Endodermal cell (in vitro differentiated cells): ENCODE data around the gene LILRA2. TPM values are rescaled to one million over a fixed set of nuclear protein-coding genes. Genes with fewer than 3 reads are reported as not detected.
"Not testable (repeated sequence)": the region's sequence is repeated elsewhere in the genome, so short reads cannot be mapped to it uniquely, and the experiment has no call there.

Experiments
- DNase-seq: peaks from one replicate; pipeline ENCODE4 v3.0.0-alpha.2; 2017
- H3K27ac ChIP-seq: 2 replicates; pipeline ENCODE4 v1.5.1; 2013; ENCODE audit warnings: mild to moderate bottlenecking, low read depth, low read length, moderate library complexity
- H3K27me3 ChIP-seq: 2 replicates; pipeline ENCODE4 v1.6.1; 2013; ENCODE audit warnings: mild to moderate bottlenecking, low read length, moderate library complexity; ENCODE audit not compliant: insufficient read depth, control insufficient read depth, poor library complexity, severe bottlenecking
- H3K36me3 ChIP-seq: 2 replicates; pipeline ENCODE4 v1.7.0; 2013; ENCODE audit warnings: mild to moderate bottlenecking, low read length, moderate library complexity; ENCODE audit not compliant: control insufficient read depth, insufficient read depth
- H3K4me1 ChIP-seq: one replicate; pipeline ENCODE4 v1.7.0; 2013; ENCODE audit warnings: low read length; ENCODE audit not compliant: control insufficient read depth, insufficient read depth
- H3K4me3 ChIP-seq: 2 replicates; pipeline ENCODE4 v1.5.1; 2013; ENCODE audit warnings: mild to moderate bottlenecking, low read length, moderate library complexity
- H3K9ac ChIP-seq: 2 replicates; pipeline ENCODE4 v1.6.1; 2013; ENCODE audit warnings: mild to moderate bottlenecking, low read length, moderate library complexity; ENCODE audit not compliant: poor library complexity, severe bottlenecking; ENCODE audit errors: extremely low read depth
- H3K9me3 ChIP-seq: 2 replicates; pipeline ENCODE4 v1.6.1; 2013; ENCODE audit warnings: mild to moderate bottlenecking, low read length, moderate library complexity; ENCODE audit not compliant: control insufficient read depth
- H3K27ac Mint-ChIP-seq: 2 replicates; pipeline ENCODE4 v1.8.0; 2020; ENCODE audit warnings: mixed read lengths
- H3K27me3 Mint-ChIP-seq: 2 replicates; pipeline ENCODE4 v1.8.0; 2021; ENCODE audit warnings: mild to moderate bottlenecking, mixed read lengths; ENCODE audit not compliant: insufficient read depth
- H3K36me3 Mint-ChIP-seq: 2 replicates; pipeline ENCODE4 v1.8.0; 2020; ENCODE audit warnings: low read depth, mixed read lengths
- H3K4me1 Mint-ChIP-seq: 2 replicates; pipeline ENCODE4 v1.8.0; 2020; ENCODE audit warnings: mixed read lengths
- H3K4me3 Mint-ChIP-seq: 2 replicates; pipeline ENCODE4 v1.8.0; 2020; ENCODE audit warnings: mild to moderate bottlenecking, moderate library complexity, mixed read lengths
- H3K9me3 Mint-ChIP-seq: 2 replicates; pipeline ENCODE4 v1.8.0; 2020; ENCODE audit warnings: mild to moderate bottlenecking, mixed read lengths
- CTCF ChIP-seq: fragments of 200-600 bp; sonication (generic); conservative IDR thresholded peaks from 2 replicates; pipeline ENCODE4 v1.5.0; 2021; ENCODE audit warnings: antibody characterized with exemption, mild to moderate bottlenecking
- WGBS, 2 experiments: methylation state at CpG; one replicate each; pipeline versions ENCODE4 v1.1.5 to v1.1.7; 2013; ENCODE audit warnings: missing lambda C conversion rate in 2 of 2, mixed read lengths in 1 of 2; ENCODE audit not compliant: insufficient coverage in 1 of 2, insufficient read length in 1 of 2; 5-methylcytosine and 5-hydroxymethylcytosine counted together
- total RNA-seq, 2 donors: library from RNA; stranded (reverse); fragmentation: NEBNext Ultra II Directional in 1 of 2; extraction: Animal tissue kit (Norgen Biotek cat#: 25700) in 1 of 2; gene quantifications; 2 replicates in 1 of 2; 3 replicates in 1 of 2; pipeline ENCODE4 v1.2.1, GENCODE V29; 2021

Gene LILRA2
- total RNA-seq, 2 donors from 2014 or later, result not detected

GRCh38 chr19:54626757-54627156 lies 53.2 kb downstream of the LILRA2 start:
- no peaks in the 10 kb centered on the region for H3K36me3 ChIP-seq
- H3K4me3 ChIP-seq, result no peak overlapping the region
- WGBS, 2 experiments, result 57 to 65% methylated on average over 7 to 8 of the region's 8 CpGs
- H3K27ac Mint-ChIP-seq, result no peak overlapping the region
- no peak for TF ChIP-seq CTCF
- peaks cover 92% of the 10 kb centered on the region for H3K9me3 Mint-ChIP-seq
- no peak overlapping the region for H3K27ac ChIP-seq
- no peaks in the 10 kb centered on the region for H3K4me1 Mint-ChIP-seq
- no peaks in the 10 kb centered on the region for H3K27me3 ChIP-seq
- H3K36me3 Mint-ChIP-seq, result peaks cover 2% of the 10 kb centered on the region
- no peak overlapping the region for H3K9ac ChIP-seq
- no peaks in the 10 kb centered on the region for H3K4me1 ChIP-seq
- no peak overlapping the region for H3K4me3 Mint-ChIP-seq
- H3K27me3 Mint-ChIP-seq, result no peaks in the 10 kb centered on the region
- peaks cover 54% of the 10 kb centered on the region for H3K9me3 ChIP-seq
- DNase-seq, result no peak

GRCh38 chr19:54627912-54628311 lies 54.3 kb downstream of the LILRA2 start:
- not testable (repeated sequence) for H3K4me3 Mint-ChIP-seq, H3K4me3 ChIP-seq, DNase-seq, H3K27me3 ChIP-seq, H3K27me3 Mint-ChIP-seq, H3K27ac ChIP-seq, H3K9ac ChIP-seq, H3K36me3 Mint-ChIP-seq, H3K4me1 Mint-ChIP-seq, H3K4me1 ChIP-seq, H3K27ac Mint-ChIP-seq, H3K36me3 ChIP-seq
- 47 to 60% methylated on average over 3 to 4 of the region's 4 CpGs for WGBS, 2 experiments
- H3K9me3 Mint-ChIP-seq, result peaks cover 92% of the 10 kb centered on the region
- H3K9me3 ChIP-seq, result peaks cover 43% of the 10 kb centered on the region

- H3K27me3 ChIP-seq, result not testable (repeated sequence)
Measured at GRCh38 chr19:54630262-54630661, 56.7 kb downstream of the LILRA2 start, which contains the start of gene LILRB1. Gene LILRB1 (plus strand): TSS chr19:54630484. CDS start chr19:54631074, 590 bp downstream.

GRCh38 chr19:54630782-54631181 lies 57.2 kb downstream of the LILRA2 start:
- Mint-ChIP-seq H3K27me3 (no peaks in the 10 kb centered on the region), H3K4me1 (no peaks in the 10 kb centered on the region), H3K4me3 (no peak overlapping the region), H3K9me3 (peaks cover 95% of the 10 kb centered on the region), H3K36me3 (peaks cover 2% of the 10 kb centered on the region), H3K27ac (no peak overlapping the region)
- Histone ChIP-seq H3K9me3 (peaks cover 39% of the 10 kb centered on the region), H3K27ac (no peak overlapping the region), H3K4me3 (no peak overlapping the region), H3K36me3 (no peaks in the 10 kb centered on the region), H3K27me3 (no peaks in the 10 kb centered on the region), H3K9ac (no peak overlapping the region), H3K4me1 (no peaks in the 10 kb centered on the region)
- no peak for DNase-seq
- 60% methylated on average over 6 of the region's 6 CpGs; no CpG with 5 or more reads in 1 of the 2 experiments for WGBS, 2 experiments
- no peak for TF ChIP-seq CTCF

More at GRCh38 chr19:54630262-54630661, 56.7 kb downstream of the LILRA2 start, which contains the start of gene LILRB1:
- not testable (repeated sequence) for H3K9ac ChIP-seq, H3K4me1 ChIP-seq, H3K27ac Mint-ChIP-seq, DNase-seq, H3K27ac ChIP-seq, H3K27me3 Mint-ChIP-seq, H3K36me3 ChIP-seq, H3K4me1 Mint-ChIP-seq, H3K4me3 ChIP-seq, H3K4me3 Mint-ChIP-seq, H3K36me3 Mint-ChIP-seq
- H3K9me3 ChIP-seq, result peaks cover 39% of the 10 kb centered on the region
- 70 to 78% methylated on average over 3 to 9 of the region's 9 CpGs for WGBS, 2 experiments
- peaks cover 93% of the 10 kb centered on the region for H3K9me3 Mint-ChIP-seq

GRCh38 chr19:54631489-54632337 lies 58.1 kb downstream of the LILRA2 start:
- peaks cover 32% of the 10 kb centered on the region for H3K9me3 ChIP-seq
- H3K9ac ChIP-seq, H3K27me3 ChIP-seq, H3K36me3 Mint-ChIP-seq, H3K4me3 ChIP-seq, H3K27ac ChIP-seq, H3K4me1 ChIP-seq, DNase-seq, H3K27ac Mint-ChIP-seq, H3K27me3 Mint-ChIP-seq, H3K36me3 ChIP-seq, H3K4me1 Mint-ChIP-seq, H3K4me3 Mint-ChIP-seq: not testable (repeated sequence)
- 65 to 80% methylated on average over 6 to 23 of the region's 23 CpGs for WGBS, 2 experiments
- H3K9me3 Mint-ChIP-seq, result peaks cover 95% of the 10 kb centered on the region
